Fibroblast of lung (primary cell): Measurements from ENCODE around the gene A1BG. TPM values are rescaled to one million over a fixed set of nuclear protein-coding genes. Genes with fewer than 3 reads are reported as not detected.

Source experiments
- DNase-seq, 2 donors: peaks; one replicate each; pipeline versions ENCODE4 v3.0.0 to v3.0.0-alpha.2; 2010; ENCODE audit warnings: low read depth in 2 of 2
- H2AFZ ChIP-seq: 2 replicates; pipeline ENCODE4 v1.5.1; 2012; ENCODE audit warnings: low read length, control low read depth, inconsistent platforms
- H3K27ac ChIP-seq: 2 replicates; pipeline ENCODE4 v1.5.1; 2011; ENCODE audit warnings: low read length, control low read depth; ENCODE audit not compliant: insufficient read depth
- H3K27me3 ChIP-seq: 2 replicates; pipeline ENCODE4 v1.5.1; 2011; ENCODE audit warnings: mild to moderate bottlenecking, low read length; ENCODE audit not compliant: control insufficient read depth, insufficient read depth
- H3K36me3 ChIP-seq: 2 replicates; pipeline ENCODE4 v1.5.1; 2011; ENCODE audit warnings: low read length; ENCODE audit not compliant: control insufficient read depth, insufficient read depth
- H3K4me1 ChIP-seq: 2 replicates; pipeline ENCODE4 v1.5.1; 2011; ENCODE audit warnings: low read length; ENCODE audit not compliant: control insufficient read depth, insufficient read depth; ENCODE audit errors: extremely low read depth
- H3K4me2 ChIP-seq: 2 replicates; pipeline ENCODE4 v1.5.1; 2011; ENCODE audit warnings: low read length, control low read depth; ENCODE audit not compliant: insufficient read depth; ENCODE audit errors: extremely low read depth
- H3K4me3 ChIP-seq, 4 experiments: fragments of 200-600 bp in 1 of 4; sonication (generic) in 1 of 4; replicated peaks in 1 of 4; 2 replicates each; pipeline ENCODE4 v1.5.1; 2011 to 2016; ENCODE audit warnings: low read length in 4 of 4, low read depth in 3 of 4, mild to moderate bottlenecking in 3 of 4, control low read depth in 2 of 4, inconsistent platforms in 1 of 4, mixed read lengths in 1 of 4; ENCODE audit not compliant: insufficient read depth in 1 of 4; ENCODE audit errors: control extremely low read depth in 1 of 4
- H3K79me2 ChIP-seq: 2 replicates; pipeline ENCODE4 v1.5.1; 2012; ENCODE audit warnings: mild to moderate bottlenecking, low read length, inconsistent platforms; ENCODE audit not compliant: control insufficient read depth, insufficient read depth
- H3K9ac ChIP-seq: 2 replicates; pipeline ENCODE4 v1.5.1; 2011; ENCODE audit warnings: mild to moderate bottlenecking, low read length, control low read depth; ENCODE audit not compliant: insufficient read depth
- H3K9me3 ChIP-seq: 2 replicates; pipeline ENCODE4 v1.5.1; 2012; ENCODE audit warnings: low read depth, low read length; ENCODE audit not compliant: control insufficient read depth, insufficient read depth
- H4K20me1 ChIP-seq: 2 replicates; pipeline ENCODE4 v1.5.1; 2011; ENCODE audit warnings: low read length; ENCODE audit not compliant: control insufficient read depth, insufficient read depth; ENCODE audit errors: extremely low read depth
- CTCF ChIP-seq, 2 donors: IDR thresholded peaks in 1 of 2; conservative IDR thresholded peaks in 1 of 2; 1 replicate in 1 of 2; 2 replicates in 1 of 2; pipeline ENCODE4 v1.5.1; 2011 to 2012; ENCODE audit warnings: low read length in 2 of 2, control low read depth in 1 of 2, inconsistent platforms in 1 of 2, low read depth in 1 of 2, mild to moderate bottlenecking in 1 of 2
- EZH2 ChIP-seq: IDR thresholded peaks from 2 replicates; pipeline ENCODE4 v1.5.1; 2012; ENCODE audit warnings: low read length, control low read depth, mild to moderate bottlenecking; ENCODE audit errors: missing control alignments
- polyA plus RNA-seq, 2 donors: library from polyadenylated mRNA; depleted of rRNA in 1 of 2; stranded (reverse) in 1 of 2; unstranded in 1 of 2; fragments of >200 nt; gene quantifications; 2 replicates each; pipeline ENCODE4 v1.2.1, GENCODE V29; 2011 to 2012; ENCODE audit warnings: missing spikeins in 1 of 2
- total RNA-seq: library from RNA; depleted of rRNA; stranded (reverse); fragments of >200 nt; gene quantifications from 2 replicates; pipeline ENCODE4 v1.2.1, GENCODE V29; 2014

Gene A1BG
- total and polyA plus RNA-seq, 2 donors (not counting 1 experiment from before 2014, with no cell fraction given) = 8.3 to 12.6 TPM

GRCh38 chr19:58388175-58388526, 34.9 kb upstream of the A1BG start:
- peaks cover 8% of the 10 kb centered on the region for H3K36me3 ChIP-seq
- no peaks in the 10 kb centered on the region for H3K9me3 ChIP-seq
- H2AFZ ChIP-seq = no peak overlapping the region
- H3K27ac ChIP-seq = peak overlapping the region; percentile 89
- TF ChIP-seq CTCF (conservative IDR thresholded peaks at IDR 0.05 in 1 of 2, IDR thresholded peaks at IDR 0.05 in 1 of 2; ENCODE audit: low read depth in 1 of 2, low read length in 2 of 2) (no peak), EZH2 (no peak)
- no peaks in the 10 kb centered on the region for H4K20me1 ChIP-seq
- peaks cover 38% of the 10 kb centered on the region for H3K79me2 ChIP-seq
- H3K4me3 ChIP-seq = peak overlapping the region; percentile 72 to 99 (median 92)
- peaks cover 11% of the 10 kb centered on the region for H3K4me1 ChIP-seq
- no peak overlapping the region for H3K9ac ChIP-seq
- H3K4me2 ChIP-seq = peak overlapping the region; percentile 87
- DNase-seq = no peak
- no peaks in the 10 kb centered on the region for H3K27me3 ChIP-seq

GRCh38 chr19:58387338-58388174, 34.3 kb upstream of the A1BG start:
- Histone ChIP-seq H3K4me3 (peak overlapping the region; percentile 72 to 99 (median 92)), H3K27ac (peak overlapping the region; percentile 89), H4K20me1 (no peaks in the 10 kb centered on the region), H3K9ac (peak overlapping the region; percentile 80), H3K9me3 (no peaks in the 10 kb centered on the region), H3K4me2 (peak overlapping the region; percentile 87), H3K27me3 (no peaks in the 10 kb centered on the region), H3K4me1 (peaks cover 11% of the 10 kb centered on the region), H2AFZ (no peak overlapping the region), H3K36me3 (peaks cover 2% of the 10 kb centered on the region), H3K79me2 (peaks cover 35% of the 10 kb centered on the region)
- DNase-seq = no peak
- TF ChIP-seq CTCF (conservative IDR thresholded peaks at IDR 0.05 in 1 of 2, IDR thresholded peaks at IDR 0.05 in 1 of 2; ENCODE audit: low read depth in 1 of 2, low read length in 2 of 2) (no peak), EZH2 (no peak)

GRCh38 chr19:58386576-58387337, 33.5 kb upstream of the A1BG start, which contains the start of gene RPS5:
Gene RPS5, plus strand, starts transcription at chr19:58387269. Its CDS starts 869 bp downstream, at chr19:58388138.
- Histone ChIP-seq H2AFZ (peak within 1 kb of the TSS; percentile 2), H3K4me2 (peak within 1 kb of the TSS; percentile 97), H3K36me3 (peaks cover 2% of the 10 kb centered on the region), H4K20me1 (no peaks in the 10 kb centered on the region), H3K4me3 (peak within 1 kb of the TSS; percentile 72 to 99 (median 92)), H3K9ac (peak within 1 kb of the TSS; percentile 80), H3K79me2 (peaks cover 36% of the 10 kb centered on the region), H3K9me3 (no peaks in the 10 kb centered on the region), H3K27me3 (no peaks in the 10 kb centered on the region), H3K27ac (peak within 1 kb of the TSS; percentile 89), H3K4me1 (peaks cover 13% of the 10 kb centered on the region)
- peak; percentile 97 to 99 for DNase-seq
- TF ChIP-seq EZH2 (no peak), CTCF (conservative IDR thresholded peaks at IDR 0.05 in 1 of 2, IDR thresholded peaks at IDR 0.05 in 1 of 2; ENCODE audit: low read depth in 1 of 2, low read length in 2 of 2) (no peak)
